ENCODE results near the gene KAZN.

KAZN gene

DNA sequence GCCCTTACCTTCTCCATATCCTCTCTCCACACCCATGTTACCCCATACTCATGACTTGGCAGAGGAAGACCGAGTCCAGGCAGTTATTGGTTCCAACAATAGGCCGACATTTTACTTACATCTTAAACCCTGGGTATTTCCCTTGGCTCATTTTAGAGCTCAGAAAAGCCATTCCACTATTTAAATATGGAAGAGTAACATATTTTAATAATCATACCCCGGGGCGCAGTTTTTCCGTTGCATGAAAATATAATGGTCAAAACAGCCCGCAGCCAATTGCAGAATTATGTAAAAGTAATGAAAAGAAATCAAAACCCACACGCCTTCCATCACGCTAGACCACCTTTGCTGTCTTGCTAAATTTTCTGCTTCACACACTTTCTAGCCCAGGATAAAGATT, 48.5 kb downstream of the KAZN start:
- no peak for TF ChIP-seq CTCF (IDR thresholded peaks at IDR 0.05; ENCODE audit: borderline replicate concordance, control extremely low read depth, extremely low read depth, insufficient read depth, missing control alignments)
- in situ Hi-C loops (cut with MboI; ENCODE audit: low sequenced_read_pairs, unreplicated experiment) = no loop called here
- no peak for DNase-seq (ENCODE audit: low spot score)

- in situ Hi-C loops (cut with MboI; ENCODE audit: low sequenced_read_pairs, unreplicated experiment) = no loop called here
- no peak for DNase-seq (ENCODE audit: low spot score)
- no peak for TF ChIP-seq CTCF (IDR thresholded peaks at IDR 0.05; ENCODE audit: borderline replicate concordance, control extremely low read depth, extremely low read depth, insufficient read depth, missing control alignments)
These were observed 49.3 kb downstream of the KAZN start for GRCh38 chr1:14647777-14648176.

GRCh38 chr1:14648391-14648790, 49.9 kb downstream of the KAZN start:
- no peak for TF ChIP-seq CTCF (IDR thresholded peaks at IDR 0.05; ENCODE audit: borderline replicate concordance, control extremely low read depth, extremely low read depth, insufficient read depth, missing control alignments)
- in situ Hi-C loops (cut with MboI; ENCODE audit: low sequenced_read_pairs, unreplicated experiment) = no loop called here
- no peak for DNase-seq (ENCODE audit: low spot score)

- in situ Hi-C loops (cut with MboI; ENCODE audit: low sequenced_read_pairs, unreplicated experiment) = no loop called here
- no peak for TF ChIP-seq CTCF (IDR thresholded peaks at IDR 0.05; ENCODE audit: borderline replicate concordance, control extremely low read depth, extremely low read depth, insufficient read depth, missing control alignments)
- no peak for DNase-seq (ENCODE audit: low spot score)
These were observed 50.7 kb downstream of the KAZN start for GRCh38 chr1:14648896-14649855.

- in situ Hi-C loops (cut with MboI; ENCODE audit: low sequenced_read_pairs, unreplicated experiment) = no loop called here
- TF ChIP-seq CTCF (IDR thresholded peaks at IDR 0.05; ENCODE audit: borderline replicate concordance, control extremely low read depth, extremely low read depth, insufficient read depth, missing control alignments) = no peak
- no peak for DNase-seq (ENCODE audit: low spot score)
These were observed 51.5 kb downstream of the KAZN start for GRCh38 chr1:14649976-14650375.

- no peak for TF ChIP-seq CTCF (IDR thresholded peaks at IDR 0.05; ENCODE audit: borderline replicate concordance, control extremely low read depth, extremely low read depth, insufficient read depth, missing control alignments)
- in situ Hi-C loops (cut with MboI; ENCODE audit: low sequenced_read_pairs, unreplicated experiment) = no loop called here
- no peak for DNase-seq (ENCODE audit: low spot score)
These were observed 52.5 kb downstream of the KAZN start for GRCh38 chr1:14650951-14651350.
